ENCODE results near the gene SLMAP. TPM values are rescaled to one million over a fixed set of nuclear protein-coding genes. Genes with fewer than 3 reads are reported as not detected.

SLMAP gene
- total RNA-seq, 6 donors from 2014 or later = 53.4 to 104 (median 68.4) TPM

- no peaks in the 10 kb centered on the region for H3K36me3 ChIP-seq
- DNase-seq (no peak), ATAC-seq (ENCODE audit: low FRiP score in 2 of 2) (peak; percentile 47 to 94)
- WGBS, 2 donors = 60 to 63% methylated on average over 6 of the region's 6 CpGs
- no peaks in the 10 kb centered on the region for H3K9me3 ChIP-seq
- no peaks in the 10 kb centered on the region for H3K27me3 ChIP-seq
- no peak overlapping the region for H3K4me3 ChIP-seq
- TF ChIP-seq POLR2A (IDR thresholded peaks at IDR 0.05) (no peak), CTCF (IDR thresholded peaks at IDR 0.05) (no peak), POLR2AphosphoS5 (IDR thresholded peaks at IDR 0.05) (peak; percentile 30 to 49), EP300 (IDR thresholded peaks at IDR 0.05) (peak in 2 of 4 donors; percentile 35 to 70)
- H3K4me1 ChIP-seq = peaks cover 10 to 26% (median 20%) of the 10 kb centered on the region in 4 donors
- peak overlapping the region in 1 of 4 donors; percentile 17 for H3K27ac ChIP-seq
Measured at GRCh38 chr3:57974796-57975388, 218.8 kb downstream of the SLMAP start.

- DNase-seq (no peak), ATAC-seq (ENCODE audit: low FRiP score in 2 of 2) (no peak)
- Histone ChIP-seq H3K36me3 (no peaks in the 10 kb centered on the region), H3K27me3 (no peaks in the 10 kb centered on the region), H3K4me3 (no peak overlapping the region), H3K27ac (no peak overlapping the region), H3K4me1 (peaks cover 16 to 18% (median 16%) of the 10 kb centered on the region in 4 donors), H3K9me3 (no peaks in the 10 kb centered on the region)
- WGBS, 2 donors = 28 to 48% methylated on average over 4 of the region's 4 CpGs
- no peak for TF ChIP-seq POLR2AphosphoS5 (IDR thresholded peaks at IDR 0.05)
- no peak for TF ChIP-seq EP300 (IDR thresholded peaks at IDR 0.05)
- TF ChIP-seq POLR2A (IDR thresholded peaks at IDR 0.05) = no peak
- TF ChIP-seq CTCF (IDR thresholded peaks at IDR 0.05) = no peak
Measured at GRCh38 chr3:57977818-57978235, 221.7 kb downstream of the SLMAP start.

- ATAC-seq (ENCODE audit: low FRiP score in 2 of 2) = no peak
- Histone ChIP-seq H3K36me3 (no peaks in the 10 kb centered on the region), H3K27me3 (no peaks in the 10 kb centered on the region), H3K4me1 (peaks cover 18 to 22% (median 21%) of the 10 kb centered on the region in 4 donors), H3K27ac (no peak overlapping the region), H3K4me3 (no peak overlapping the region), H3K9me3 (no peaks in the 10 kb centered on the region)
- 59 to 63% methylated on average over 8 of the region's 8 CpGs for WGBS, 2 donors
- DNase-seq = no peak
- TF ChIP-seq POLR2A (IDR thresholded peaks at IDR 0.05) = no peak
- no peak for TF ChIP-seq POLR2AphosphoS5 (IDR thresholded peaks at IDR 0.05)
- no peak for TF ChIP-seq EP300 (IDR thresholded peaks at IDR 0.05)
- no peak for TF ChIP-seq CTCF (IDR thresholded peaks at IDR 0.05)
Measured at GRCh38 chr3:57978316-57978715, 222.2 kb downstream of the SLMAP start.

Other genes with a start within 250 kb of the SLMAP start
- 10 to 100 TPM in 3 of 6 donors, 1 to 10 TPM in 2, under 1 TPM in 1; 0.94 to 53.3 (median 9.4) TPM for gene DNAH12, start 212.0 kb upstream of the SLMAP start, total RNA-seq
- gene PDE12, start 200.0 kb upstream of the SLMAP start, total RNA-seq = 10 to 100 TPM in 5 of 6 donors, 1 to 10 TPM in 1; 9.0 to 32.2 (median 17.0) TPM
- gene ARF4, start 159.0 kb upstream of the SLMAP start, total RNA-seq = 100 to 1,000 TPM in 4 of 6 donors, 10 to 100 TPM in 2; 39.8 to 153 (median 124) TPM
- 10 to 100 TPM; 11.7 to 67.6 (median 23.8) TPM for gene DENND6A, start 63.2 kb upstream of the SLMAP start, total RNA-seq

Measured in upper lobe of left lung (tissue), 6 donors.